Activated T-helper 1 cell treated with anti-CD3 and anti-CD28 coated beads, Interleukin-12 subunit alpha, Interleukin-12 subunit beta, Interleukin-2, Interleukin-4 antibody, amounts not matched to agents 30 ng/mL and 10 ng/mL and 1 ng/mL, durations not matched to agents 14 hours and 24 hours and 36 hours (primary cell): Measurements from ENCODE around the gene ZSCAN20. TPM values are rescaled to one million over a fixed set of nuclear protein-coding genes. Genes with fewer than 3 reads are reported as not detected.

Experiments
- DNase-seq: peaks from one replicate; pipeline ENCODE4 v3.0.0; 2021; ENCODE audit warnings: low spot score
- H3K27ac Mint-ChIP-seq: one replicate; pipeline ENCODE4 v1.8.0; 2021; ENCODE audit warnings: mild to moderate bottlenecking, mixed read lengths
- H3K27me3 Mint-ChIP-seq: one replicate; pipeline ENCODE4 v1.8.0; 2022; ENCODE audit warnings: mild to moderate bottlenecking, moderate library complexity, mixed read lengths; ENCODE audit not compliant: insufficient read depth
- H3K36me3 Mint-ChIP-seq: one replicate; pipeline ENCODE4 v1.8.0; 2021; ENCODE audit warnings: low read depth, mixed read lengths
- H3K4me1 Mint-ChIP-seq: one replicate; pipeline ENCODE4 v1.8.0; 2021; ENCODE audit warnings: low read depth, mixed read lengths
- H3K4me3 Mint-ChIP-seq: one replicate; pipeline ENCODE4 v1.8.0; 2021; ENCODE audit warnings: mild to moderate bottlenecking, moderate library complexity, mixed read lengths
- H3K9me3 Mint-ChIP-seq: one replicate; pipeline ENCODE4 v1.8.0; 2021; ENCODE audit warnings: mixed read lengths
- intact Hi-C: fragments of 100-400 bp; cut with micrococcal nuclease; formaldehyde crosslinking; loops from one replicate; pipeline ENCODE4 v1.15.1; 2024
- total RNA-seq: library from RNA; stranded (reverse); gene quantifications from 2 replicates; pipeline ENCODE4 v1.2.3, GENCODE V29; 2022

The ZSCAN20 gene
- total RNA-seq = 2.5 and 2.8 TPM in 2 replicates

- peak within 1 kb of the TSS; percentile 68 for H3K27ac Mint-ChIP-seq
- H3K27me3 Mint-ChIP-seq = no peaks in the 10 kb centered on the region
- no peaks in the 10 kb centered on the region for H3K9me3 Mint-ChIP-seq
- peak within 1 kb of the TSS; percentile 88 for H3K4me3 Mint-ChIP-seq
- intact Hi-C loops = loop anchor here (1.0 to 10.0 kb wide), 4 partner anchors 41 to 1382 kb away; partner anchors contain the start of genes PHC2 and SMIM12
- peak; percentile 81 for DNase-seq
- H3K4me1 Mint-ChIP-seq = peaks cover 24% of the 10 kb centered on the region
- no peaks in the 10 kb centered on the region for H3K36me3 Mint-ChIP-seq
These were observed at the start of gene ZSCAN20 for GRCh38 chr1:33472269-33472980. Gene ZSCAN20, plus strand, starts transcription at chr1:33472645. Its CDS starts 6,644 bp downstream, at chr1:33479289.

- no peak for DNase-seq
- Mint-ChIP-seq H3K9me3 (no peaks in the 10 kb centered on the region), H3K27ac (no peak overlapping the region), H3K4me3 (no peak overlapping the region), H3K36me3 (no peaks in the 10 kb centered on the region), H3K27me3 (peaks cover 16% of the 10 kb centered on the region), H3K4me1 (no peaks in the 10 kb centered on the region)
- intact Hi-C loops = no loop called here
These were observed 48.2 kb upstream of the ZSCAN20 start for GRCh38 chr1:33424205-33424604.

- Mint-ChIP-seq H3K27ac (no peak overlapping the region), H3K4me1 (no peaks in the 10 kb centered on the region), H3K36me3 (no peaks in the 10 kb centered on the region), H3K27me3 (peaks cover 12% of the 10 kb centered on the region), H3K9me3 (no peaks in the 10 kb centered on the region), H3K4me3 (no peak overlapping the region)
- intact Hi-C loops = no loop called here
- no peak for DNase-seq
These were observed 47.8 kb upstream of the ZSCAN20 start for GRCh38 chr1:33424610-33425009.

GRCh38 chr1:33425900-33426299, 46.5 kb upstream of the ZSCAN20 start:
- DNase-seq = no peak
- no peak overlapping the region for H3K27ac Mint-ChIP-seq
- intact Hi-C loops = no loop called here
- H3K9me3 Mint-ChIP-seq = no peaks in the 10 kb centered on the region
- H3K4me3 Mint-ChIP-seq = no peak overlapping the region
- H3K4me1 Mint-ChIP-seq = no peaks in the 10 kb centered on the region
- H3K27me3 Mint-ChIP-seq = peaks cover 10% of the 10 kb centered on the region
- H3K36me3 Mint-ChIP-seq = no peaks in the 10 kb centered on the region

GRCh38 chr1:33426916-33427315, 45.5 kb upstream of the ZSCAN20 start:
- H3K4me1 Mint-ChIP-seq = peaks cover 4% of the 10 kb centered on the region
- intact Hi-C loops = no loop called here
- peaks cover 12% of the 10 kb centered on the region for H3K27me3 Mint-ChIP-seq
- no peaks in the 10 kb centered on the region for H3K36me3 Mint-ChIP-seq
- no peak overlapping the region for H3K27ac Mint-ChIP-seq
- no peak for DNase-seq
- no peak overlapping the region for H3K4me3 Mint-ChIP-seq
- H3K9me3 Mint-ChIP-seq = no peaks in the 10 kb centered on the region

- no peaks in the 10 kb centered on the region for H3K36me3 Mint-ChIP-seq
- peaks cover 4% of the 10 kb centered on the region for H3K4me1 Mint-ChIP-seq
- H3K4me3 Mint-ChIP-seq = no peak overlapping the region
- DNase-seq = no peak
- H3K27ac Mint-ChIP-seq = no peak overlapping the region
- intact Hi-C loops = no loop called here
- no peaks in the 10 kb centered on the region for H3K9me3 Mint-ChIP-seq
- peaks cover 18% of the 10 kb centered on the region for H3K27me3 Mint-ChIP-seq
These were observed 43.8 kb upstream of the ZSCAN20 start for GRCh38 chr1:33428661-33429060.

GRCh38 chr1:33429332-33429731, 43.1 kb upstream of the ZSCAN20 start:
- Mint-ChIP-seq H3K27me3 (peaks cover 23% of the 10 kb centered on the region), H3K27ac (no peak overlapping the region), H3K36me3 (no peaks in the 10 kb centered on the region), H3K9me3 (no peaks in the 10 kb centered on the region), H3K4me1 (peaks cover 4% of the 10 kb centered on the region), H3K4me3 (no peak overlapping the region)
- no peak for DNase-seq
- intact Hi-C loops = no loop called here

GRCh38 chr1:33429856-33430691, 42.4 kb upstream of the ZSCAN20 start:
- Mint-ChIP-seq H3K4me3 (no peak overlapping the region), H3K27me3 (peaks cover 23% of the 10 kb centered on the region), H3K9me3 (no peaks in the 10 kb centered on the region), H3K36me3 (no peaks in the 10 kb centered on the region), H3K4me1 (peaks cover 4% of the 10 kb centered on the region), H3K27ac (no peak overlapping the region)
- DNase-seq = no peak
- intact Hi-C loops = loop anchor here (2.0 kb wide), 1 partner anchor 303 kb away; no protein-coding TSS in a partner anchor

- Mint-ChIP-seq H3K9me3 (no peaks in the 10 kb centered on the region), H3K36me3 (no peaks in the 10 kb centered on the region), H3K27me3 (peaks cover 26% of the 10 kb centered on the region), H3K27ac (no peak within 1 kb of the TSS), H3K4me1 (peaks cover 4% of the 10 kb centered on the region), H3K4me3 (peak within 1 kb of the TSS; percentile 57)
- intact Hi-C loops = loop anchor here (1.0 to 2.0 kb wide), 4 partner anchors 41 to 350 kb away; partner anchors contain the start of genes AZIN2 and ZSCAN20
- peak; percentile 82 for DNase-seq
These were observed 41.5 kb upstream of the ZSCAN20 start, which contains the start of gene PHC2 for GRCh38 chr1:33430692-33431593. Gene PHC2, minus strand, starts transcription at chr1:33431095. Its CDS starts 55,556 bp downstream, at chr1:33375539.

- DNase-seq = no peak
- H3K27me3 Mint-ChIP-seq = peaks cover 27% of the 10 kb centered on the region
- H3K4me1 Mint-ChIP-seq = peaks cover 4% of the 10 kb centered on the region
- no peak overlapping the region for H3K4me3 Mint-ChIP-seq
- no peaks in the 10 kb centered on the region for H3K9me3 Mint-ChIP-seq
- H3K36me3 Mint-ChIP-seq = no peaks in the 10 kb centered on the region
- intact Hi-C loops = no loop called here
- no peak overlapping the region for H3K27ac Mint-ChIP-seq
These were observed 38.7 kb upstream of the ZSCAN20 start for GRCh38 chr1:33433509-33434362.

GRCh38 chr1:33434363-33434750, 38.1 kb upstream of the ZSCAN20 start:
- H3K27me3 Mint-ChIP-seq = peaks cover 28% of the 10 kb centered on the region
- H3K27ac Mint-ChIP-seq = no peak overlapping the region
- no peak overlapping the region for H3K4me3 Mint-ChIP-seq
- intact Hi-C loops = no loop called here
- no peak for DNase-seq
- no peaks in the 10 kb centered on the region for H3K36me3 Mint-ChIP-seq
- no peaks in the 10 kb centered on the region for H3K9me3 Mint-ChIP-seq
- peaks cover 4% of the 10 kb centered on the region for H3K4me1 Mint-ChIP-seq
